Measurements from ENCODE around the gene STXBP5. TPM values are rescaled to one million over a fixed set of nuclear protein-coding genes. Genes with fewer than 3 reads are reported as not detected.

STXBP5 gene
- total and polyA plus RNA-seq, 9 of the 15 experiments (the other 6 are each of a cell fraction or from before 2014, with no cell fraction given) = 23.3 to 172 (median 71.5) TPM

DNA sequence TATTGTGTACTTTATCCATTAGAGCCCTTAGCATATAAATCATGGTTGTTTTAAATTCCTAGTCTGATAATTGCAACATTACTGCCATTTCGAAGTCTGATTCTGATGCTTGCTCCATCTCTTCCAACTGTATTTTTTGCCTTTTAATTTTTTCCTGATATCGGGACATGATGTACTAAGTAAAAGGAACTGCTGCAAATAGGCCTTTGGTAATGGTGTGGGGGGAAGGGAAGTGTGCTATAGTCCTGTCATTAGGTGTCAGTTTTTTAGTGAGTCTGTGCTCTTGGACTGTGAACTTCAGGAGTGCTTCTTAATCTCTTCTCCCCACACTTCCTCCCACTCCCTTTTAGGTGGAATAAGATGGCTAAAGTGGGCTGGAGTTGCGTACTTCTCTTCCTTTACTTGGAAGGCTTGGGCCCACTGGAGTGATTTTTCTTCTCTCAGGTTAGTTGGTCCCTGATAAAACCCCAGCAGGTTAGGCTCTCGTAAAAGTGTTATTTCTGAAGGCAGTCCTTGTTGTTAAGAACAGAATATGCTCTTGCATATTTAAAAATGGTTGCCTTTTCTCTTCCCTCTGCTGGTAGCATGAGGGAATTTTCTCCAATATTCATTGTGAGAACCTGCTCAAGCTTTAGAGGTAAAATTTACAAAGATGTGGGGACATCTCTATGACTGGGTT, 18.1 kb downstream of the STXBP5 start (continued):
- TF ChIP-seq, protein P1, sequence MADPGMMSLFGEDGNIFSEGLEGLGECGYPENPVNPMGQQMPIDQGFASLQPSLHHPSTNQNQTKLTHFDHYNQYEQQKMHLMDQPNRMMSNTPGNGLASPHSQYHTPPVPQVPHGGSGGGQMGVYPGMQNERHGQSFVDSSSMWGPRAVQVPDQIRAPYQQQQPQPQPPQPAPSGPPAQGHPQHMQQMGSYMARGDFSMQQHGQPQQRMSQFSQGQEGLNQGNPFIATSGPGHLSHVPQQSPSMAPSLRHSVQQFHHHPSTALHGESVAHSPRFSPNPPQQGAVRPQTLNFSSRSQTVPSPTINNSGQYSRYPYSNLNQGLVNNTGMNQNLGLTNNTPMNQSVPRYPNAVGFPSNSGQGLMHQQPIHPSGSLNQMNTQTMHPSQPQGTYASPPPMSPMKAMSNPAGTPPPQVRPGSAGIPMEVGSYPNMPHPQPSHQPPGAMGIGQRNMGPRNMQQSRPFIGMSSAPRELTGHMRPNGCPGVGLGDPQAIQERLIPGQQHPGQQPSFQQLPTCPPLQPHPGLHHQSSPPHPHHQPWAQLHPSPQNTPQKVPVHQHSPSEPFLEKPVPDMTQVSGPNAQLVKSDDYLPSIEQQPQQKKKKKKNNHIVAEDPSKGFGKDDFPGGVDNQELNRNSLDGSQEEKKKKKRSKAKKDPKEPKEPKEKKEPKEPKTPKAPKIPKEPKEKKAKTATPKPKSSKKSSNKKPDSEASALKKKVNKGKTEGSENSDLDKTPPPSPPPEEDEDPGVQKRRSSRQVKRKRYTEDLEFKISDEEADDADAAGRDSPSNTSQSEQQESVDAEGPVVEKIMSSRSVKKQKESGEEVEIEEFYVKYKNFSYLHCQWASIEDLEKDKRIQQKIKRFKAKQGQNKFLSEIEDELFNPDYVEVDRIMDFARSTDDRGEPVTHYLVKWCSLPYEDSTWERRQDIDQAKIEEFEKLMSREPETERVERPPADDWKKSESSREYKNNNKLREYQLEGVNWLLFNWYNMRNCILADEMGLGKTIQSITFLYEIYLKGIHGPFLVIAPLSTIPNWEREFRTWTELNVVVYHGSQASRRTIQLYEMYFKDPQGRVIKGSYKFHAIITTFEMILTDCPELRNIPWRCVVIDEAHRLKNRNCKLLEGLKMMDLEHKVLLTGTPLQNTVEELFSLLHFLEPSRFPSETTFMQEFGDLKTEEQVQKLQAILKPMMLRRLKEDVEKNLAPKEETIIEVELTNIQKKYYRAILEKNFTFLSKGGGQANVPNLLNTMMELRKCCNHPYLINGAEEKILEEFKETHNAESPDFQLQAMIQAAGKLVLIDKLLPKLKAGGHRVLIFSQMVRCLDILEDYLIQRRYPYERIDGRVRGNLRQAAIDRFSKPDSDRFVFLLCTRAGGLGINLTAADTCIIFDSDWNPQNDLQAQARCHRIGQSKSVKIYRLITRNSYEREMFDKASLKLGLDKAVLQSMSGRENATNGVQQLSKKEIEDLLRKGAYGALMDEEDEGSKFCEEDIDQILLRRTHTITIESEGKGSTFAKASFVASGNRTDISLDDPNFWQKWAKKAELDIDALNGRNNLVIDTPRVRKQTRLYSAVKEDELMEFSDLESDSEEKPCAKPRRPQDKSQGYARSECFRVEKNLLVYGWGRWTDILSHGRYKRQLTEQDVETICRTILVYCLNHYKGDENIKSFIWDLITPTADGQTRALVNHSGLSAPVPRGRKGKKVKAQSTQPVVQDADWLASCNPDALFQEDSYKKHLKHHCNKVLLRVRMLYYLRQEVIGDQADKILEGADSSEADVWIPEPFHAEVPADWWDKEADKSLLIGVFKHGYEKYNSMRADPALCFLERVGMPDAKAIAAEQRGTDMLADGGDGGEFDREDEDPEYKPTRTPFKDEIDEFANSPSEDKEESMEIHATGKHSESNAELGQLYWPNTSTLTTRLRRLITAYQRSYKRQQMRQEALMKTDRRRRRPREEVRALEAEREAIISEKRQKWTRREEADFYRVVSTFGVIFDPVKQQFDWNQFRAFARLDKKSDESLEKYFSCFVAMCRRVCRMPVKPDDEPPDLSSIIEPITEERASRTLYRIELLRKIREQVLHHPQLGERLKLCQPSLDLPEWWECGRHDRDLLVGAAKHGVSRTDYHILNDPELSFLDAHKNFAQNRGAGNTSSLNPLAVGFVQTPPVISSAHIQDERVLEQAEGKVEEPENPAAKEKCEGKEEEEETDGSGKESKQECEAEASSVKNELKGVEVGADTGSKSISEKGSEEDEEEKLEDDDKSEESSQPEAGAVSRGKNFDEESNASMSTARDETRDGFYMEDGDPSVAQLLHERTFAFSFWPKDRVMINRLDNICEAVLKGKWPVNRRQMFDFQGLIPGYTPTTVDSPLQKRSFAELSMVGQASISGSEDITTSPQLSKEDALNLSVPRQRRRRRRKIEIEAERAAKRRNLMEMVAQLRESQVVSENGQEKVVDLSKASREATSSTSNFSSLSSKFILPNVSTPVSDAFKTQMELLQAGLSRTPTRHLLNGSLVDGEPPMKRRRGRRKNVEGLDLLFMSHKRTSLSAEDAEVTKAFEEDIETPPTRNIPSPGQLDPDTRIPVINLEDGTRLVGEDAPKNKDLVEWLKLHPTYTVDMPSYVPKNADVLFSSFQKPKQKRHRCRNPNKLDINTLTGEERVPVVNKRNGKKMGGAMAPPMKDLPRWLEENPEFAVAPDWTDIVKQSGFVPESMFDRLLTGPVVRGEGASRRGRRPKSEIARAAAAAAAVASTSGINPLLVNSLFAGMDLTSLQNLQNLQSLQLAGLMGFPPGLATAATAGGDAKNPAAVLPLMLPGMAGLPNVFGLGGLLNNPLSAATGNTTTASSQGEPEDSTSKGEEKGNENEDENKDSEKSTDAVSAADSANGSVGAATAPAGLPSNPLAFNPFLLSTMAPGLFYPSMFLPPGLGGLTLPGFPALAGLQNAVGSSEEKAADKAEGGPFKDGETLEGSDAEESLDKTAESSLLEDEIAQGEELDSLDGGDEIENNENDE (IDR thresholded peaks at IDR 0.05; ENCODE audit: low read depth, low read length) = no peak
- TF ChIP-seq KLF13 (tag; IDR thresholded peaks at IDR 0.05; ENCODE audit: borderline replicate concordance, low read depth) (no peak), MAFK (IDR thresholded peaks at IDR 0.05; ENCODE audit: low read length) (no peak), ZNF511 (CRISPR knock-in tag; IDR thresholded peaks at IDR 0.05) (no peak), FOS (IDR thresholded peaks at IDR 0.05; ENCODE audit: extremely low read depth, insufficient read length) (no peak), RFX7 (CRISPR knock-in tag; IDR thresholded peaks at IDR 0.05) (no peak), ZKSCAN3 (CRISPR knock-in tag; IDR thresholded peaks at IDR 0.05) (no peak), PRMT5 (CRISPR knock-in tag; IDR thresholded peaks at IDR 0.05) (no peak), ZNF384 (IDR thresholded peaks at IDR 0.05; ENCODE audit: low read depth, low read length) (peak; percentile 26; the same call in 1 of the 2 replicates), ZNF347 (CRISPR knock-in tag; IDR thresholded peaks at IDR 0.05; ENCODE audit: low read depth) (no peak), ZNF655 (CRISPR knock-in tag; IDR thresholded peaks at IDR 0.05) (no peak), RBM39 (optimal IDR thresholded peaks at IDR 0.05; ENCODE audit: low read depth, low read length) (no peak), TCF15 (CRISPR knock-in tag; IDR thresholded peaks at IDR 0.05) (no peak), XRCC3 (IDR thresholded peaks at IDR 0.05) (no peak)

Measured in K562 (cell line).